Parathyroid adenoma (tissue), 2 donors: Measurements from ENCODE around the gene SPPL2A.
A peak's percentile ranks its signal among the peaks of the same experiment; 100 is the strongest.
"Not testable (repeated sequence)": the region's sequence is repeated elsewhere in the genome, so short reads cannot be mapped to it uniquely, and the experiment has no call there.

ENCODE experiments used
- H2AFZ ChIP-seq: fragments of 300-600 bp; sonication (generic); one replicate; pipeline ENCODE4 v1.7.0; 2017; ENCODE audit warnings: antibody characterized with exemption, mild to moderate bottlenecking
- H3K27ac ChIP-seq: fragments of 300-600 bp; sonication (generic); one replicate; pipeline ENCODE4 v1.7.0; 2017
- H3K27me3 ChIP-seq: fragments of 300-600 bp; sonication (generic); one replicate; pipeline ENCODE4 v1.7.0; 2017; ENCODE audit warnings: low read length; ENCODE audit not compliant: control insufficient read depth, insufficient read depth
- H3K36me3 ChIP-seq: fragments of 300-600 bp; sonication (generic); one replicate; pipeline ENCODE4 v1.7.0; 2017; ENCODE audit warnings: low read length; ENCODE audit not compliant: control insufficient read depth, insufficient read depth
- H3K4me1 ChIP-seq: fragments of 300-600 bp; sonication (generic); one replicate; pipeline ENCODE4 v1.7.0; 2017; ENCODE audit warnings: control low read depth
- H3K4me2 ChIP-seq: fragments of 300-600 bp; sonication (generic); one replicate; pipeline ENCODE4 v1.7.0; 2017; ENCODE audit warnings: low read length
- H3K4me3 ChIP-seq: fragments of 300-600 bp; sonication (generic); one replicate; pipeline ENCODE4 v1.7.0; 2017; ENCODE audit warnings: low read depth, low read length
- H3K79me2 ChIP-seq: fragments of 300-600 bp; sonication (generic); one replicate; pipeline ENCODE4 v1.7.0; 2017; ENCODE audit warnings: control low read depth
- H3K9ac ChIP-seq: fragments of 300-600 bp; sonication (generic); one replicate; pipeline ENCODE4 v1.7.0; 2017; ENCODE audit warnings: mild to moderate bottlenecking
- H3K9me3 ChIP-seq: fragments of 300-600 bp; sonication (generic); one replicate; pipeline ENCODE4 v1.7.0; 2017; ENCODE audit warnings: low read length; ENCODE audit not compliant: control insufficient read depth
- TF ChIP-seq, protein P1 (sequence below): fragments of 300-600 bp; sonication (generic); IDR thresholded peaks from one replicate; pipeline ENCODE4 v1.7.0; 2017; ENCODE audit warnings: antibody characterized with exemption, mild to moderate bottlenecking
- donor health status: primary hyperparathyroidism.

SPPL2A gene

DNA sequence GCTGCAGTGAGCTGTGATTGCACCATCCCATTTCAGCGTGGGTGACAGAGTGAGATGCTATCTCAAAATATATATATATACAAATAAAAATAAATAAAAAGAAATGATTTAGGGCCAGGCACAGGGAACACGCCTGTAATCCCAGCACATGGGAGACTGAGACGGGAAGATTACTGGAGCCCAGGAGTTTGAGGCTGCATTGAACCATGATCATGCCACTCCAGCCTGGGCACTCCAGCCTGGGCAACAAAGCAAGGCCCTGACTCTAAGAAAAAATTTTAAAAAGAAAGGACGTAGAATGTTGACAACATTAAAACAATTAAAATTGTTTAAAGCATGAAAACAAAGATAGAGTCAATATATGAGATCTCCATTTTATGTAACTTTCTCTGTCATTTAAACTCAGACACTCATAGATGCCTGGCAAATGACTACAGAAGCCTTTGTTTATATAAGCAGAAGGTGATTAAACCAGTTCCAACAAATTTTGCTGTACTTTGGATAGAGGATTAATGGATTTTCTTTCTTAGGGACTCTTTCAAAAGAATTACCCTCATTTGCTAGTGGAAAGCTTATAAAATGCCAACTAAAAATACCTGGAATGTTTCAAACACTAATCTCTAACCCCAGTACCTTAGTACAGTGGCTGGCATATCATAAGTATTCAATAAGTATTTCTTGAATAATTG is 68.3 kb downstream of the SPPL2A start:
- Histone ChIP-seq H3K4me1 (no peaks in the 10 kb centered on the region), H3K79me2 (no peaks in the 10 kb centered on the region), H2AFZ (no peak overlapping the region), H3K27ac (no peak overlapping the region), H3K27me3 (no peaks in the 10 kb centered on the region), H3K4me3 (no peak overlapping the region), H3K4me2 (no peak overlapping the region), H3K9ac (no peak overlapping the region), H3K36me3 (no peaks in the 10 kb centered on the region), H3K9me3 (no peaks in the 10 kb centered on the region)
- TF ChIP-seq, protein P1, sequence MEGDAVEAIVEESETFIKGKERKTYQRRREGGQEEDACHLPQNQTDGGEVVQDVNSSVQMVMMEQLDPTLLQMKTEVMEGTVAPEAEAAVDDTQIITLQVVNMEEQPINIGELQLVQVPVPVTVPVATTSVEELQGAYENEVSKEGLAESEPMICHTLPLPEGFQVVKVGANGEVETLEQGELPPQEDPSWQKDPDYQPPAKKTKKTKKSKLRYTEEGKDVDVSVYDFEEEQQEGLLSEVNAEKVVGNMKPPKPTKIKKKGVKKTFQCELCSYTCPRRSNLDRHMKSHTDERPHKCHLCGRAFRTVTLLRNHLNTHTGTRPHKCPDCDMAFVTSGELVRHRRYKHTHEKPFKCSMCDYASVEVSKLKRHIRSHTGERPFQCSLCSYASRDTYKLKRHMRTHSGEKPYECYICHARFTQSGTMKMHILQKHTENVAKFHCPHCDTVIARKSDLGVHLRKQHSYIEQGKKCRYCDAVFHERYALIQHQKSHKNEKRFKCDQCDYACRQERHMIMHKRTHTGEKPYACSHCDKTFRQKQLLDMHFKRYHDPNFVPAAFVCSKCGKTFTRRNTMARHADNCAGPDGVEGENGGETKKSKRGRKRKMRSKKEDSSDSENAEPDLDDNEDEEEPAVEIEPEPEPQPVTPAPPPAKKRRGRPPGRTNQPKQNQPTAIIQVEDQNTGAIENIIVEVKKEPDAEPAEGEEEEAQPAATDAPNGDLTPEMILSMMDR = no peak

GRCh38 chr15:50694634-50695165 is 70.8 kb downstream of the SPPL2A start:
- not testable (repeated sequence) for H2AFZ ChIP-seq, H3K4me3 ChIP-seq, H3K79me2 ChIP-seq, H3K9me3 ChIP-seq, H3K4me2 ChIP-seq, H3K27ac ChIP-seq, H3K9ac ChIP-seq, H3K4me1 ChIP-seq, H3K36me3 ChIP-seq, H3K27me3 ChIP-seq

DNA sequence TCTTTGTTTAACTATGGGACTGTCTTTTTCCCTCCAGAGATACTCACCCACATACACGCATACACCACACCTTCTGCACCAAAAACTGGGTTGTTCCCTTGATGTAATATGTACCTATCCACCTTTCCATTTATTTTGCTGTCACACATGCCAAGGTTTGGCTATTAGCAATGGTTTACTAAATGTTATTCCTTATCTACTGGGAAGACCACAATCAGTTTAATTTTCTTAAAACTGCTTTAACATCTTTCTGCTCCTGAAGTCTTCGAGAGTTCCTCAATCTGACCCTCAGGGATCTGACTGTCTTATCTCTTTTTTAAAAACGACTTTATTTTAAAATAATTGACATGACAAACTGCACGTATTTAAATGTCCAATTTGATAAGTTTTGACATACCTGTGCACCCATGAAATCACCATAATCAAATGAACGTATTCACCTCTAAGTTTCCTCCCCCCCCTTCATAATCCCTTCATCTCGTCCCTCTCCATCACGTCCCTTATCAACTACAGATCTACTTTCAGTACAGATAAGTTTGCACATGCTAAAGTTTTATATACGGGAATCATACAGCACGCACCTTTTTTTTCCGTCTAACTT is 78.1 kb downstream of the SPPL2A start:
- Histone ChIP-seq H3K79me2 (peaks cover 10% of the 10 kb centered on the region), H3K9ac (no peak overlapping the region), H3K27ac (peak overlapping the region; percentile 93), H2AFZ (peak overlapping the region; percentile 92), H3K27me3 (no peaks in the 10 kb centered on the region), H3K36me3 (no peaks in the 10 kb centered on the region), H3K4me3 (peak overlapping the region; percentile 88), H3K4me1 (no peaks in the 10 kb centered on the region), H3K4me2 (peak overlapping the region; percentile 60), H3K9me3 (no peaks in the 10 kb centered on the region)
- TF ChIP-seq, protein P1 = no peak

- Histone ChIP-seq H3K9ac (peak within 1 kb of the TSS; percentile 89), H3K36me3 (no peaks in the 10 kb centered on the region), H3K4me3 (peak within 1 kb of the TSS; percentile 88), H3K27me3 (no peaks in the 10 kb centered on the region), H3K27ac (peak within 1 kb of the TSS; percentile 93), H3K79me2 (peaks cover 10% of the 10 kb centered on the region), H3K9me3 (no peaks in the 10 kb centered on the region), H3K4me1 (no peaks in the 10 kb centered on the region), H2AFZ (peak within 1 kb of the TSS; percentile 94), H3K4me2 (peak within 1 kb of the TSS; percentile 90)
- TF ChIP-seq, protein P1 = no peak
Observed at GRCh38 chr15:50686469-50687301, 78.8 kb downstream of the SPPL2A start, which contains the start of gene TRPM7. Gene TRPM7 (minus strand): TSS chr15:50686797. CDS start chr15:50686533, 264 bp downstream.

DNA sequence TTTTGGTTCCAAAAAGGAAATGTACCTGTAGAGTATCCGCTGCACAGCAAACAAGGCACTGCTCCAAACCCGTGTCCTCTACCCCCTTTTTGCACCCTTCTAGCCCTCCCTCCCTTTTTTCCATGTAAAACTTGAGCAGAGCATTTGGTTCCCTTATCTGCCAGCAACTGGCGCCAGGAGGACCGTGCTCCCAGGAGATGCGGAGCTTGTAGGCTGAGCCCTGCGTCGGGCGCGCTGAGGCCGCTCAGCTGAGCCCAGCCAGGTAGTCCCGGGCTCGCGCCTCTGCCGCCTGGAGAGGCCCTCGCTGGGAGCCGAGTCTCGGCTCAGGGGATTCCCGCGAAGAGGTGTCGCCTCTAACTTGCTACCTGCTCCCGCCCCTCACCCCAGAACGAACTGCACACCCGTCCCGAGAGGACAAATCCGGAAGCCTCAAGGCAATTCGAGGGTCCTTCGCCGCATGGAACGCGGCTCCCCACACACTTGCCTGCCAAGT is 79.5 kb downstream of the SPPL2A start:
- Histone ChIP-seq H3K9ac (peak overlapping the region; percentile 89), H3K27me3 (no peaks in the 10 kb centered on the region), H3K4me3 (peak overlapping the region; percentile 88), H2AFZ (peak overlapping the region; percentile 94), H3K4me2 (peak overlapping the region; percentile 90), H3K9me3 (no peaks in the 10 kb centered on the region), H3K36me3 (no peaks in the 10 kb centered on the region), H3K79me2 (peaks cover 10% of the 10 kb centered on the region), H3K27ac (peak overlapping the region; percentile 93), H3K4me1 (no peaks in the 10 kb centered on the region)
- TF ChIP-seq, protein P1 = no peak
